ENCODE measurements around the gene HPS1.

DNA sequence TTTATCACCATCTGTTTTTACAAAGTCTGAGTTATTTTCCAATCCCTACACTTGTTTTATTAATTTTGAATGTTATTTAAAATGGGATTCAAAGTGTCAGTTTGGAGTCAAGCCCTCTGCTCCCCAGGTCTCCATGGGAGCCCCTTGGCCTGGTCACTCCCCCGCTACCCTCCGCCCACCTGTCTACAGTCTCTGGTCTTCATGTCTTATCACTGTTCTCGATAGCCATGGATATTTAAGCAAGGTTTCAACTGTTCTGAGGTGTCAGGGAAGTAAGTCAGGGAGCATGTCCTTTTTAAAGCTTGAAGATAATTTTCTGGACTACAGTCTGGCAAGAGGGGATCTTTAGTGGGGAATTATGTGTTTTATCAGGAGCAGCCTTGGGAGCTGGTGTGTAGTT lies 19.1 kb upstream of the HPS1 start:
- TF ChIP-seq, protein P1, sequence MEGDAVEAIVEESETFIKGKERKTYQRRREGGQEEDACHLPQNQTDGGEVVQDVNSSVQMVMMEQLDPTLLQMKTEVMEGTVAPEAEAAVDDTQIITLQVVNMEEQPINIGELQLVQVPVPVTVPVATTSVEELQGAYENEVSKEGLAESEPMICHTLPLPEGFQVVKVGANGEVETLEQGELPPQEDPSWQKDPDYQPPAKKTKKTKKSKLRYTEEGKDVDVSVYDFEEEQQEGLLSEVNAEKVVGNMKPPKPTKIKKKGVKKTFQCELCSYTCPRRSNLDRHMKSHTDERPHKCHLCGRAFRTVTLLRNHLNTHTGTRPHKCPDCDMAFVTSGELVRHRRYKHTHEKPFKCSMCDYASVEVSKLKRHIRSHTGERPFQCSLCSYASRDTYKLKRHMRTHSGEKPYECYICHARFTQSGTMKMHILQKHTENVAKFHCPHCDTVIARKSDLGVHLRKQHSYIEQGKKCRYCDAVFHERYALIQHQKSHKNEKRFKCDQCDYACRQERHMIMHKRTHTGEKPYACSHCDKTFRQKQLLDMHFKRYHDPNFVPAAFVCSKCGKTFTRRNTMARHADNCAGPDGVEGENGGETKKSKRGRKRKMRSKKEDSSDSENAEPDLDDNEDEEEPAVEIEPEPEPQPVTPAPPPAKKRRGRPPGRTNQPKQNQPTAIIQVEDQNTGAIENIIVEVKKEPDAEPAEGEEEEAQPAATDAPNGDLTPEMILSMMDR (IDR thresholded peaks at IDR 0.05) = no peak
- TF ChIP-seq, protein P2, sequence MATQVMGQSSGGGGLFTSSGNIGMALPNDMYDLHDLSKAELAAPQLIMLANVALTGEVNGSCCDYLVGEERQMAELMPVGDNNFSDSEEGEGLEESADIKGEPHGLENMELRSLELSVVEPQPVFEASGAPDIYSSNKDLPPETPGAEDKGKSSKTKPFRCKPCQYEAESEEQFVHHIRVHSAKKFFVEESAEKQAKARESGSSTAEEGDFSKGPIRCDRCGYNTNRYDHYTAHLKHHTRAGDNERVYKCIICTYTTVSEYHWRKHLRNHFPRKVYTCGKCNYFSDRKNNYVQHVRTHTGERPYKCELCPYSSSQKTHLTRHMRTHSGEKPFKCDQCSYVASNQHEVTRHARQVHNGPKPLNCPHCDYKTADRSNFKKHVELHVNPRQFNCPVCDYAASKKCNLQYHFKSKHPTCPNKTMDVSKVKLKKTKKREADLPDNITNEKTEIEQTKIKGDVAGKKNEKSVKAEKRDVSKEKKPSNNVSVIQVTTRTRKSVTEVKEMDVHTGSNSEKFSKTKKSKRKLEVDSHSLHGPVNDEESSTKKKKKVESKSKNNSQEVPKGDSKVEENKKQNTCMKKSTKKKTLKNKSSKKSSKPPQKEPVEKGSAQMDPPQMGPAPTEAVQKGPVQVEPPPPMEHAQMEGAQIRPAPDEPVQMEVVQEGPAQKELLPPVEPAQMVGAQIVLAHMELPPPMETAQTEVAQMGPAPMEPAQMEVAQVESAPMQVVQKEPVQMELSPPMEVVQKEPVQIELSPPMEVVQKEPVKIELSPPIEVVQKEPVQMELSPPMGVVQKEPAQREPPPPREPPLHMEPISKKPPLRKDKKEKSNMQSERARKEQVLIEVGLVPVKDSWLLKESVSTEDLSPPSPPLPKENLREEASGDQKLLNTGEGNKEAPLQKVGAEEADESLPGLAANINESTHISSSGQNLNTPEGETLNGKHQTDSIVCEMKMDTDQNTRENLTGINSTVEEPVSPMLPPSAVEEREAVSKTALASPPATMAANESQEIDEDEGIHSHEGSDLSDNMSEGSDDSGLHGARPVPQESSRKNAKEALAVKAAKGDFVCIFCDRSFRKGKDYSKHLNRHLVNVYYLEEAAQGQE (IDR thresholded peaks at IDR 0.05; ENCODE audit: insufficient read depth in 1 of 2, low read depth in 2 of 2, low read length in 1 of 2) = no peak

Measured in Panc1 (cell line).